C1 segment of cervical spinal cord (tissue), 14 donors: ENCODE data around the gene CREBRF.
"Not testable (repeated sequence)": the region's sequence is repeated elsewhere in the genome, so short reads cannot be mapped to it uniquely, and the experiment has no call there.

ENCODE experiments used
- DNase-seq, 14 donors: peaks; one replicate each; lab custom pipeline; 2025; lab: John Stamatoyannopoulos, UW

The CREBRF gene

GRCh38 chr5:173154619-173155018, 98.5 kb downstream of the CREBRF start:
- not testable (repeated sequence) for DNase-seq

- DNase-seq, result peak in 8 of 14 donors; percentile 4 to 49 (median 32)
These were observed 99.8 kb downstream of the CREBRF start for GRCh38 chr5:173155912-173156311.

- DNase-seq, result no peak
These were observed 102.2 kb downstream of the CREBRF start for GRCh38 chr5:173158366-173158765.

GRCh38 chr5:173159256-173159655, 103.1 kb downstream of the CREBRF start:
- DNase-seq, result no peak

GRCh38 chr5:173161148-173161547, 105.0 kb downstream of the CREBRF start:
- no peak for DNase-seq

GRCh38 chr5:173163219-173163618, 107.1 kb downstream of the CREBRF start:
- DNase-seq, result peak in 1 of 14 donors; percentile 18

GRCh38 chr5:173165177-173166016, 109.2 kb downstream of the CREBRF start:
- DNase-seq, result no peak

GRCh38 chr5:173172166-173172565, 116.0 kb downstream of the CREBRF start:
- no peak for DNase-seq

GRCh38 chr5:173175523-173175922, 119.4 kb downstream of the CREBRF start:
- DNase-seq, result no peak

- no peak for DNase-seq
These were observed 122.3 kb downstream of the CREBRF start for GRCh38 chr5:173178369-173178910.

GRCh38 chr5:173180331-173180730, 124.2 kb downstream of the CREBRF start:
- no peak for DNase-seq

GRCh38 chr5:173187054-173187743, 131.0 kb downstream of the CREBRF start:
- DNase-seq, result no peak

GRCh38 chr5:173188280-173188679, 132.1 kb downstream of the CREBRF start:
- DNase-seq, result no peak
